Central memory CD8-positive, alpha-beta T cell (primary cell): ENCODE results near the gene LRRC75A.
A peak's percentile ranks its signal among the peaks of the same experiment; 100 is the strongest.

ENCODE experiments used
- ATAC-seq: fragments of 150-1000 bp; cut with Tn5 transposase; replicated peaks from 2 replicates; pipeline ENCODE4 v1.10.0; 2022; ENCODE audit warnings: mild to moderate bottlenecking, moderate FRiP score, moderate number of reproducible peaks; ENCODE audit not compliant: poor library complexity, severe bottlenecking; ENCODE audit errors: extremely low read depth
- DNase-seq, 2 donors: peaks; one replicate each; pipeline ENCODE4 v3.0.0; 2021; ENCODE audit warnings: low spot score in 2 of 2
- H3K27ac Mint-ChIP-seq: one replicate; pipeline ENCODE4 v1.8.0; 2022; ENCODE audit warnings: low read depth, mild to moderate bottlenecking, moderate library complexity, mixed read lengths
- H3K27me3 Mint-ChIP-seq: one replicate; pipeline ENCODE4 v1.8.0; 2022; ENCODE audit warnings: mixed read lengths
- H3K36me3 Mint-ChIP-seq: one replicate; pipeline ENCODE4 v1.8.0; 2022; ENCODE audit warnings: mild to moderate bottlenecking, moderate library complexity, mixed read lengths; ENCODE audit not compliant: insufficient read depth
- H3K4me1 Mint-ChIP-seq: one replicate; pipeline ENCODE4 v1.8.0; 2022; ENCODE audit warnings: mixed read lengths
- H3K4me3 Mint-ChIP-seq: one replicate; pipeline ENCODE4 v1.8.0; 2022; ENCODE audit warnings: mild to moderate bottlenecking, moderate library complexity, mixed read lengths
- H3K9me3 Mint-ChIP-seq: one replicate; pipeline ENCODE4 v1.8.0; 2022; ENCODE audit warnings: mixed read lengths

LRRC75A gene

GRCh38 chr17:16489431-16489830 is 2.6 kb downstream of the LRRC75A start:
- Mint-ChIP-seq H3K27me3 (no peaks in the 10 kb centered on the region), H3K4me1 (peaks cover 16% of the 10 kb centered on the region), H3K9me3 (no peaks in the 10 kb centered on the region), H3K4me3 (no peak overlapping the region), H3K36me3 (peaks cover 1% of the 10 kb centered on the region), H3K27ac (no peak overlapping the region)
- DNase-seq (no peak), ATAC-seq (no peak)

GRCh38 chr17:16488968-16489337 is 3.0 kb downstream of the LRRC75A start:
- Mint-ChIP-seq H3K4me3 (no peak overlapping the region), H3K4me1 (peaks cover 19% of the 10 kb centered on the region), H3K27ac (no peak overlapping the region), H3K27me3 (no peaks in the 10 kb centered on the region), H3K36me3 (peaks cover 1% of the 10 kb centered on the region), H3K9me3 (no peaks in the 10 kb centered on the region)
- ATAC-seq (no peak), DNase-seq (no peak)

- Mint-ChIP-seq H3K4me1 (peaks cover 19% of the 10 kb centered on the region), H3K36me3 (peaks cover 1% of the 10 kb centered on the region), H3K27me3 (no peaks in the 10 kb centered on the region), H3K4me3 (no peak overlapping the region), H3K27ac (no peak overlapping the region), H3K9me3 (no peaks in the 10 kb centered on the region)
- DNase-seq (no peak), ATAC-seq (no peak)
Observed at GRCh38 chr17:16488186-16488967, 3.6 kb downstream of the LRRC75A start.

- no peak for DNase-seq
Observed at GRCh38 chr17:16486373-16487250, 5.4 kb downstream of the LRRC75A start.

GRCh38 chr17:16484445-16485175 is 7.4 kb downstream of the LRRC75A start:
- no peaks in the 10 kb centered on the region for H3K27me3 Mint-ChIP-seq
- H3K4me3 Mint-ChIP-seq = no peak overlapping the region
- H3K27ac Mint-ChIP-seq = peak overlapping the region; percentile 62
- H3K4me1 Mint-ChIP-seq = peaks cover 5% of the 10 kb centered on the region
- H3K36me3 Mint-ChIP-seq = peaks cover 1% of the 10 kb centered on the region
- DNase-seq (no peak), ATAC-seq (no peak)
- H3K9me3 Mint-ChIP-seq = no peaks in the 10 kb centered on the region

More at GRCh38 chr17:16486373-16487250, 5.4 kb downstream of the LRRC75A start:
- H3K9me3 Mint-ChIP-seq = no peaks in the 10 kb centered on the region
- no peaks in the 10 kb centered on the region for H3K27me3 Mint-ChIP-seq
- H3K4me1 Mint-ChIP-seq = peaks cover 19% of the 10 kb centered on the region
- peaks cover 1% of the 10 kb centered on the region for H3K36me3 Mint-ChIP-seq
- no peak for ATAC-seq
- H3K4me3 Mint-ChIP-seq = no peak overlapping the region
- H3K27ac Mint-ChIP-seq = no peak overlapping the region

- Mint-ChIP-seq H3K4me1 (peaks cover 5% of the 10 kb centered on the region), H3K9me3 (no peaks in the 10 kb centered on the region), H3K4me3 (no peak overlapping the region), H3K27me3 (no peaks in the 10 kb centered on the region), H3K27ac (no peak overlapping the region), H3K36me3 (peaks cover 1% of the 10 kb centered on the region)
- no peak for ATAC-seq
- DNase-seq = no peak
Observed at GRCh38 chr17:16483021-16483645, 8.9 kb downstream of the LRRC75A start.

- ATAC-seq (no peak), DNase-seq (no peak)
- Mint-ChIP-seq H3K36me3 (peaks cover 3% of the 10 kb centered on the region), H3K9me3 (no peaks in the 10 kb centered on the region), H3K27ac (no peak overlapping the region), H3K27me3 (no peaks in the 10 kb centered on the region), H3K4me3 (no peak overlapping the region), H3K4me1 (peaks cover 5% of the 10 kb centered on the region)
Observed at GRCh38 chr17:16482253-16482652, 9.7 kb downstream of the LRRC75A start.

- H3K27me3 Mint-ChIP-seq = no peaks in the 10 kb centered on the region
- H3K27ac Mint-ChIP-seq = no peak overlapping the region
- H3K36me3 Mint-ChIP-seq = peaks cover 3% of the 10 kb centered on the region
- no peak for DNase-seq
- H3K9me3 Mint-ChIP-seq = no peaks in the 10 kb centered on the region
- peaks cover 5% of the 10 kb centered on the region for H3K4me1 Mint-ChIP-seq
- no peak overlapping the region for H3K4me3 Mint-ChIP-seq
- ATAC-seq = no peak
Observed at GRCh38 chr17:16480995-16481394, 11.0 kb downstream of the LRRC75A start.

- DNase-seq = no peak
- H3K9me3 Mint-ChIP-seq = no peaks in the 10 kb centered on the region
- H3K4me3 Mint-ChIP-seq = no peak overlapping the region
- no peak overlapping the region for H3K27ac Mint-ChIP-seq
- peaks cover 1% of the 10 kb centered on the region for H3K36me3 Mint-ChIP-seq
- no peak for ATAC-seq
- H3K4me1 Mint-ChIP-seq = peaks cover 1% of the 10 kb centered on the region
- no peaks in the 10 kb centered on the region for H3K27me3 Mint-ChIP-seq
Observed at GRCh38 chr17:16479264-16479663, 12.7 kb downstream of the LRRC75A start.

- H3K9me3 Mint-ChIP-seq = no peaks in the 10 kb centered on the region
- H3K27ac Mint-ChIP-seq = no peak overlapping the region
- no peaks in the 10 kb centered on the region for H3K27me3 Mint-ChIP-seq
- no peak overlapping the region for H3K4me3 Mint-ChIP-seq
- no peaks in the 10 kb centered on the region for H3K4me1 Mint-ChIP-seq
- peaks cover 1% of the 10 kb centered on the region for H3K36me3 Mint-ChIP-seq
- ATAC-seq (no peak), DNase-seq (no peak)
Observed at GRCh38 chr17:16478649-16479048, 13.3 kb downstream of the LRRC75A start.

GRCh38 chr17:16477666-16478065 is 14.3 kb downstream of the LRRC75A start:
- DNase-seq = no peak
- no peaks in the 10 kb centered on the region for H3K27me3 Mint-ChIP-seq
- peaks cover 1% of the 10 kb centered on the region for H3K36me3 Mint-ChIP-seq
- H3K27ac Mint-ChIP-seq = no peak overlapping the region
- no peak overlapping the region for H3K4me3 Mint-ChIP-seq
- no peaks in the 10 kb centered on the region for H3K4me1 Mint-ChIP-seq
- no peaks in the 10 kb centered on the region for H3K9me3 Mint-ChIP-seq
- no peak for ATAC-seq

- DNase-seq = no peak
- Mint-ChIP-seq H3K27ac (no peak overlapping the region), H3K4me1 (no peaks in the 10 kb centered on the region), H3K9me3 (no peaks in the 10 kb centered on the region), H3K27me3 (no peaks in the 10 kb centered on the region), H3K36me3 (peaks cover 1% of the 10 kb centered on the region), H3K4me3 (no peak overlapping the region)
- ATAC-seq = no peak
Observed at GRCh38 chr17:16477255-16477654, 14.7 kb downstream of the LRRC75A start.
